WTC11 (cell line): ENCODE data around the gene GIPC1. TPM values are rescaled to one million over a fixed set of nuclear protein-coding genes. Genes with fewer than 3 reads are reported as not detected.
A peak's percentile ranks its signal among the peaks of the same experiment; 100 is the strongest.

Experiments used
- ATF1 ChIP-seq: sonication (generic); formaldehyde crosslinking; IDR thresholded peaks from 2 replicates; pipeline ENCODE4 v1.8.1; 2023; ENCODE audit warnings: mild to moderate bottlenecking, moderate library complexity, missing genetic modification reagents
- E2F1 ChIP-seq: sonication (generic); formaldehyde crosslinking; IDR thresholded peaks from 2 replicates; pipeline ENCODE4 v1.8.0; 2022; ENCODE audit warnings: mild to moderate bottlenecking, missing genetic modification reagents
- ESRRA ChIP-seq: sonication (generic); formaldehyde crosslinking; IDR thresholded peaks from 2 replicates; pipeline ENCODE4 v1.8.1; 2022; ENCODE audit warnings: mild to moderate bottlenecking, missing genetic modification reagents, borderline replicate concordance
- FOXJ3 ChIP-seq: sonication (generic); formaldehyde crosslinking; IDR thresholded peaks from 2 replicates; pipeline ENCODE4 v1.9.0; 2021; ENCODE audit warnings: missing genetic modification reagents, mild to moderate bottlenecking, borderline replicate concordance
- IRF1 ChIP-seq: sonication (generic); formaldehyde crosslinking; IDR thresholded peaks from 2 replicates; pipeline ENCODE4 v1.8.0; 2023; ENCODE audit warnings: missing genetic modification reagents
- NFATC4 ChIP-seq: fragments of 250-450 bp; sonication (Bioruptor Pico); IDR thresholded peaks from 2 replicates; pipeline ENCODE4 v1.9.0; 2021; ENCODE audit warnings: mild to moderate bottlenecking
- NFYB ChIP-seq: sonication (generic); formaldehyde crosslinking; conservative IDR thresholded peaks from 2 replicates; pipeline ENCODE4 v1.8.0; 2022; ENCODE audit warnings: low read depth, missing genetic modification reagents
- OVOL2 ChIP-seq: fragments of 250-450 bp; sonication (Bioruptor Pico); IDR thresholded peaks from 2 replicates; pipeline ENCODE4 v1.9.0; 2021; ENCODE audit warnings: mild to moderate bottlenecking, borderline replicate concordance
- PRRX2 ChIP-seq: fragments of 250-450 bp; sonication (Bioruptor Pico); IDR thresholded peaks from 2 replicates; pipeline ENCODE4 v1.8.0; 2021; ENCODE audit warnings: mild to moderate bottlenecking
- RORB ChIP-seq: fragments of 250-450 bp; sonication (Bioruptor Pico); IDR thresholded peaks from 2 replicates; pipeline ENCODE4 v1.9.0; 2021; ENCODE audit warnings: mild to moderate bottlenecking
- SP1 ChIP-seq: sonication (generic); formaldehyde crosslinking; conservative IDR thresholded peaks from 2 replicates; pipeline ENCODE4 v1.8.1; 2022; ENCODE audit warnings: missing genetic modification reagents
- USF1 ChIP-seq: sonication (generic); formaldehyde crosslinking; IDR thresholded peaks from 2 replicates; pipeline ENCODE4 v1.8.0; 2022; ENCODE audit warnings: mild to moderate bottlenecking, missing genetic modification reagents
- ZBTB21 ChIP-seq: sonication (generic); formaldehyde crosslinking; IDR thresholded peaks from 2 replicates; pipeline ENCODE4 v1.8.1; 2023; ENCODE audit warnings: mild to moderate bottlenecking, missing genetic modification reagents, borderline replicate concordance
- ZBTB43 ChIP-seq: sonication (generic); formaldehyde crosslinking; IDR thresholded peaks from 2 replicates; pipeline ENCODE4 v1.8.1; 2023; ENCODE audit warnings: mild to moderate bottlenecking, missing genetic modification reagents
- ZNF219 ChIP-seq: sonication (generic); formaldehyde crosslinking; IDR thresholded peaks from 2 replicates; pipeline ENCODE4 v1.8.0; 2023; ENCODE audit warnings: missing genetic modification reagents, mild to moderate bottlenecking, borderline replicate concordance
- ZNF263 ChIP-seq: sonication (generic); formaldehyde crosslinking; IDR thresholded peaks from 2 replicates; pipeline ENCODE4 v1.8.1; 2022; ENCODE audit warnings: low read depth, mild to moderate bottlenecking, moderate library complexity, missing genetic modification reagents
- ZNF416 ChIP-seq: fragments of 250-450 bp; sonication (Bioruptor Pico); IDR thresholded peaks from 2 replicates; pipeline ENCODE4 v1.9.0; 2021; ENCODE audit warnings: mild to moderate bottlenecking, inconsistent platforms
- ZNF671 ChIP-seq: fragments of 250-450 bp; sonication (Bioruptor Pico); IDR thresholded peaks from 2 replicates; pipeline ENCODE4 v1.8.0; 2021; ENCODE audit warnings: mild to moderate bottlenecking
- total RNA-seq: library from RNA; stranded (reverse); gene quantifications from 3 replicates; pipeline ENCODE4 v1.2.3, GENCODE V29; 2021
- TF ChIP-seq, protein P1 (sequence below): sonication (generic); formaldehyde crosslinking; IDR thresholded peaks from 2 replicates; pipeline ENCODE4 v1.8.0; 2022; ENCODE audit warnings: missing genetic modification reagents
- TF ChIP-seq, protein P2 (sequence below): fragments of 250-450 bp; sonication (Bioruptor Pico); IDR thresholded peaks from 2 replicates; pipeline ENCODE4 v1.9.0; 2021; ENCODE audit warnings: mild to moderate bottlenecking, borderline replicate concordance
- TF ChIP-seq, protein P3 (sequence below): sonication (generic); formaldehyde crosslinking; IDR thresholded peaks from 2 replicates; pipeline ENCODE4 v1.8.0; 2022; ENCODE audit warnings: mild to moderate bottlenecking, missing genetic modification reagents
- TF ChIP-seq, protein P4 (sequence below): fragments of 250-450 bp; sonication (Bioruptor Pico); IDR thresholded peaks from 2 replicates; pipeline ENCODE4 v1.9.0; 2021; ENCODE audit warnings: mild to moderate bottlenecking

GIPC1 gene
- total RNA-seq, 1 experiment from 2014 or later = 76.5 TPM

GRCh38 chr19:14496029-14496833, at the start of gene GIPC1 (continued):
- TF ChIP-seq PRRX2 (no peak), ESRRA (CRISPR knock-in tag) (no peak), USF1 (CRISPR knock-in tag) (peak; percentile 96), NFYB (CRISPR knock-in tag) (peak; percentile 92), OVOL2 (CRISPR knock-in tag) (no peak), SP1 (CRISPR knock-in tag) (peak; percentile 93), ZNF416 (CRISPR knock-in tag) (no peak), NFATC4 (no peak), ZNF219 (CRISPR knock-in tag) (no peak), IRF1 (CRISPR knock-in tag) (no peak), ZBTB21 (CRISPR knock-in tag) (no peak), ZNF263 (no peak), ZBTB43 (CRISPR knock-in tag) (no peak), ZNF671 (CRISPR knock-in tag) (no peak), RORB (CRISPR knock-in tag) (no peak), E2F1 (no peak), FOXJ3 (CRISPR knock-in tag) (no peak), ATF1 (CRISPR knock-in tag) (no peak)
- TF ChIP-seq, protein P1, sequence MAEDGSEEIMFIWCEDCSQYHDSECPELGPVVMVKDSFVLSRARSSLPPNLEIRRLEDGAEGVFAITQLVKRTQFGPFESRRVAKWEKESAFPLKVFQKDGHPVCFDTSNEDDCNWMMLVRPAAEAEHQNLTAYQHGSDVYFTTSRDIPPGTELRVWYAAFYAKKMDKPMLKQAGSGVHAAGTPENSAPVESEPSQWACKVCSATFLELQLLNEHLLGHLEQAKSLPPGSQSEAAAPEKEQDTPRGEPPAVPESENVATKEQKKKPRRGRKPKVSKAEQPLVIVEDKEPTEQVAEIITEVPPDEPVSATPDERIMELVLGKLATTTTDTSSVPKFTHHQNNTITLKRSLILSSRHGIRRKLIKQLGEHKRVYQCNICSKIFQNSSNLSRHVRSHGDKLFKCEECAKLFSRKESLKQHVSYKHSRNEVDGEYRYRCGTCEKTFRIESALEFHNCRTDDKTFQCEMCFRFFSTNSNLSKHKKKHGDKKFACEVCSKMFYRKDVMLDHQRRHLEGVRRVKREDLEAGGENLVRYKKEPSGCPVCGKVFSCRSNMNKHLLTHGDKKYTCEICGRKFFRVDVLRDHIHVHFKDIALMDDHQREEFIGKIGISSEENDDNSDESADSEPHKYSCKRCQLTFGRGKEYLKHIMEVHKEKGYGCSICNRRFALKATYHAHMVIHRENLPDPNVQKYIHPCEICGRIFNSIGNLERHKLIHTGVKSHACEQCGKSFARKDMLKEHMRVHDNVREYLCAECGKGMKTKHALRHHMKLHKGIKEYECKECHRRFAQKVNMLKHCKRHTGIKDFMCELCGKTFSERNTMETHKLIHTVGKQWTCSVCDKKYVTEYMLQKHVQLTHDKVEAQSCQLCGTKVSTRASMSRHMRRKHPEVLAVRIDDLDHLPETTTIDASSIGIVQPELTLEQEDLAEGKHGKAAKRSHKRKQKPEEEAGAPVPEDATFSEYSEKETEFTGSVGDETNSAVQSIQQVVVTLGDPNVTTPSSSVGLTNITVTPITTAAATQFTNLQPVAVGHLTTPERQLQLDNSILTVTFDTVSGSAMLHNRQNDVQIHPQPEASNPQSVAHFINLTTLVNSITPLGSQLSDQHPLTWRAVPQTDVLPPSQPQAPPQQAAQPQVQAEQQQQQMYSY = no peak
- TF ChIP-seq, protein P2, sequence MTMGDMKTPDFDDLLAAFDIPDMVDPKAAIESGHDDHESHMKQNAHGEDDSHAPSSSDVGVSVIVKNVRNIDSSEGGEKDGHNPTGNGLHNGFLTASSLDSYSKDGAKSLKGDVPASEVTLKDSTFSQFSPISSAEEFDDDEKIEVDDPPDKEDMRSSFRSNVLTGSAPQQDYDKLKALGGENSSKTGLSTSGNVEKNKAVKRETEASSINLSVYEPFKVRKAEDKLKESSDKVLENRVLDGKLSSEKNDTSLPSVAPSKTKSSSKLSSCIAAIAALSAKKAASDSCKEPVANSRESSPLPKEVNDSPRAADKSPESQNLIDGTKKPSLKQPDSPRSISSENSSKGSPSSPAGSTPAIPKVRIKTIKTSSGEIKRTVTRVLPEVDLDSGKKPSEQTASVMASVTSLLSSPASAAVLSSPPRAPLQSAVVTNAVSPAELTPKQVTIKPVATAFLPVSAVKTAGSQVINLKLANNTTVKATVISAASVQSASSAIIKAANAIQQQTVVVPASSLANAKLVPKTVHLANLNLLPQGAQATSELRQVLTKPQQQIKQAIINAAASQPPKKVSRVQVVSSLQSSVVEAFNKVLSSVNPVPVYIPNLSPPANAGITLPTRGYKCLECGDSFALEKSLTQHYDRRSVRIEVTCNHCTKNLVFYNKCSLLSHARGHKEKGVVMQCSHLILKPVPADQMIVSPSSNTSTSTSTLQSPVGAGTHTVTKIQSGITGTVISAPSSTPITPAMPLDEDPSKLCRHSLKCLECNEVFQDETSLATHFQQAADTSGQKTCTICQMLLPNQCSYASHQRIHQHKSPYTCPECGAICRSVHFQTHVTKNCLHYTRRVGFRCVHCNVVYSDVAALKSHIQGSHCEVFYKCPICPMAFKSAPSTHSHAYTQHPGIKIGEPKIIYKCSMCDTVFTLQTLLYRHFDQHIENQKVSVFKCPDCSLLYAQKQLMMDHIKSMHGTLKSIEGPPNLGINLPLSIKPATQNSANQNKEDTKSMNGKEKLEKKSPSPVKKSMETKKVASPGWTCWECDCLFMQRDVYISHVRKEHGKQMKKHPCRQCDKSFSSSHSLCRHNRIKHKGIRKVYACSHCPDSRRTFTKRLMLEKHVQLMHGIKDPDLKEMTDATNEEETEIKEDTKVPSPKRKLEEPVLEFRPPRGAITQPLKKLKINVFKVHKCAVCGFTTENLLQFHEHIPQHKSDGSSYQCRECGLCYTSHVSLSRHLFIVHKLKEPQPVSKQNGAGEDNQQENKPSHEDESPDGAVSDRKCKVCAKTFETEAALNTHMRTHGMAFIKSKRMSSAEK = no peak
- TF ChIP-seq, protein P3, sequence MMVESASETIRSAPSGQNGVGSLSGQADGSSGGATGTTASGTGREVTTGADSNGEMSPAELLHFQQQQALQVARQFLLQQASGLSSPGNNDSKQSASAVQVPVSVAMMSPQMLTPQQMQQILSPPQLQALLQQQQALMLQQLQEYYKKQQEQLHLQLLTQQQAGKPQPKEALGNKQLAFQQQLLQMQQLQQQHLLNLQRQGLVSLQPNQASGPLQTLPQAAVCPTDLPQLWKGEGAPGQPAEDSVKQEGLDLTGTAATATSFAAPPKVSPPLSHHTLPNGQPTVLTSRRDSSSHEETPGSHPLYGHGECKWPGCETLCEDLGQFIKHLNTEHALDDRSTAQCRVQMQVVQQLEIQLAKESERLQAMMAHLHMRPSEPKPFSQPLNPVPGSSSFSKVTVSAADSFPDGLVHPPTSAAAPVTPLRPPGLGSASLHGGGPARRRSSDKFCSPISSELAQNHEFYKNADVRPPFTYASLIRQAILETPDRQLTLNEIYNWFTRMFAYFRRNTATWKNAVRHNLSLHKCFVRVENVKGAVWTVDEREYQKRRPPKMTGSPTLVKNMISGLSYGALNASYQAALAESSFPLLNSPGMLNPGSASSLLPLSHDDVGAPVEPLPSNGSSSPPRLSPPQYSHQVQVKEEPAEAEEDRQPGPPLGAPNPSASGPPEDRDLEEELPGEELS (CRISPR knock-in tag) = 0 out of 2 replicates have a peak, but pooled peaks have one; percentile 40
- TF ChIP-seq, protein P4, sequence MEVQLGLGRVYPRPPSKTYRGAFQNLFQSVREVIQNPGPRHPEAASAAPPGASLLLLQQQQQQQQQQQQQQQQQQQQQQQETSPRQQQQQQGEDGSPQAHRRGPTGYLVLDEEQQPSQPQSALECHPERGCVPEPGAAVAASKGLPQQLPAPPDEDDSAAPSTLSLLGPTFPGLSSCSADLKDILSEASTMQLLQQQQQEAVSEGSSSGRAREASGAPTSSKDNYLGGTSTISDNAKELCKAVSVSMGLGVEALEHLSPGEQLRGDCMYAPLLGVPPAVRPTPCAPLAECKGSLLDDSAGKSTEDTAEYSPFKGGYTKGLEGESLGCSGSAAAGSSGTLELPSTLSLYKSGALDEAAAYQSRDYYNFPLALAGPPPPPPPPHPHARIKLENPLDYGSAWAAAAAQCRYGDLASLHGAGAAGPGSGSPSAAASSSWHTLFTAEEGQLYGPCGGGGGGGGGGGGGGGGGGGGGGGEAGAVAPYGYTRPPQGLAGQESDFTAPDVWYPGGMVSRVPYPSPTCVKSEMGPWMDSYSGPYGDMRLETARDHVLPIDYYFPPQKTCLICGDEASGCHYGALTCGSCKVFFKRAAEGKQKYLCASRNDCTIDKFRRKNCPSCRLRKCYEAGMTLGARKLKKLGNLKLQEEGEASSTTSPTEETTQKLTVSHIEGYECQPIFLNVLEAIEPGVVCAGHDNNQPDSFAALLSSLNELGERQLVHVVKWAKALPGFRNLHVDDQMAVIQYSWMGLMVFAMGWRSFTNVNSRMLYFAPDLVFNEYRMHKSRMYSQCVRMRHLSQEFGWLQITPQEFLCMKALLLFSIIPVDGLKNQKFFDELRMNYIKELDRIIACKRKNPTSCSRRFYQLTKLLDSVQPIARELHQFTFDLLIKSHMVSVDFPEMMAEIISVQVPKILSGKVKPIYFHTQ (CRISPR knock-in tag) = no peak
